T-helper 22 cell (primary cell): Measurements from ENCODE around the gene MAPK10.
"Not testable (repeated sequence)": the region's sequence is repeated elsewhere in the genome, so short reads cannot be mapped to it uniquely, and the experiment has no call there.

Experiments used
- DNase-seq: peaks from one replicate; pipeline ENCODE4 v3.0.0-alpha.2; 2020; ENCODE audit warnings: low read depth

MAPK10 gene

GRCh38 chr4:85967872-85968271 is 392.0 kb downstream of the MAPK10 start:
- no peak for DNase-seq

GRCh38 chr4:85966373-85966772 is 393.5 kb downstream of the MAPK10 start:
- DNase-seq = no peak

- no peak for DNase-seq
Measured at GRCh38 chr4:85965529-85965928, 394.3 kb downstream of the MAPK10 start.

GRCh38 chr4:85965017-85965416 is 394.8 kb downstream of the MAPK10 start:
- not testable (repeated sequence) for DNase-seq

GRCh38 chr4:85964298-85964697 is 395.6 kb downstream of the MAPK10 start:
- no peak for DNase-seq

- DNase-seq = no peak
Measured at GRCh38 chr4:85963231-85963630, 396.6 kb downstream of the MAPK10 start.

- no peak for DNase-seq
Measured at GRCh38 chr4:85961887-85962286, 398.0 kb downstream of the MAPK10 start.

GRCh38 chr4:85956293-85956945 is 403.4 kb downstream of the MAPK10 start:
- no peak for DNase-seq

- no peak for DNase-seq
Measured at GRCh38 chr4:85955620-85956292, 404.1 kb downstream of the MAPK10 start.

- no peak for DNase-seq
Measured at GRCh38 chr4:85953651-85954018, 406.2 kb downstream of the MAPK10 start.

GRCh38 chr4:85952972-85953650 is 406.7 kb downstream of the MAPK10 start:
- DNase-seq = no peak

GRCh38 chr4:85952528-85952927 is 407.3 kb downstream of the MAPK10 start:
- no peak for DNase-seq

- no peak for DNase-seq
Measured at GRCh38 chr4:85951099-85951498, 408.8 kb downstream of the MAPK10 start.

- DNase-seq = no peak
Measured at GRCh38 chr4:85946821-85947220, 413.0 kb downstream of the MAPK10 start.

- DNase-seq = no peak
Measured at GRCh38 chr4:85942107-85942506, 417.7 kb downstream of the MAPK10 start.

GRCh38 chr4:85940151-85940550 is 419.7 kb downstream of the MAPK10 start:
- DNase-seq = no peak
